GM21528 (cell line): ENCODE data around the gene TTLL11.

Experiments
- ATAC-seq: cut with Tn5 transposase; IDR thresholded peaks from one replicate; pipeline ENCODE4 v1.9.1; 2021; ENCODE audit warnings: mild to moderate bottlenecking, moderate library complexity; ENCODE audit not compliant: unreplicated experiment, low FRiP score

Gene TTLL11

GRCh38 chr9:121949766-121950165 is 143.3 kb downstream of the TTLL11 start:
- no peak for ATAC-seq

GRCh38 chr9:121949364-121949763 is 143.7 kb downstream of the TTLL11 start:
- ATAC-seq, result no peak

GRCh38 chr9:121947775-121948174 is 145.3 kb downstream of the TTLL11 start:
- ATAC-seq, result no peak

GRCh38 chr9:121946465-121946864 is 146.6 kb downstream of the TTLL11 start:
- ATAC-seq, result no peak

GRCh38 chr9:121945849-121946248 is 147.3 kb downstream of the TTLL11 start:
- ATAC-seq, result no peak

- no peak for ATAC-seq
Observed at GRCh38 chr9:121945281-121945680, 147.8 kb downstream of the TTLL11 start.

- ATAC-seq, result no peak
Observed at GRCh38 chr9:121944711-121945191, 148.4 kb downstream of the TTLL11 start.

GRCh38 chr9:121943463-121943862 is 149.6 kb downstream of the TTLL11 start:
- no peak for ATAC-seq

- no peak for ATAC-seq
Observed at GRCh38 chr9:121942866-121943382, 150.2 kb downstream of the TTLL11 start.

GRCh38 chr9:121942313-121942712 is 150.8 kb downstream of the TTLL11 start:
- ATAC-seq, result no peak

GRCh38 chr9:121939643-121940042 is 153.5 kb downstream of the TTLL11 start:
- no peak for ATAC-seq

- no peak for ATAC-seq
Observed at GRCh38 chr9:121938621-121939020, 154.5 kb downstream of the TTLL11 start.

GRCh38 chr9:121937240-121937639 is 155.9 kb downstream of the TTLL11 start:
- ATAC-seq, result no peak

GRCh38 chr9:121935739-121936138 is 157.4 kb downstream of the TTLL11 start:
- ATAC-seq, result no peak

GRCh38 chr9:121930956-121931355 is 162.2 kb downstream of the TTLL11 start:
- ATAC-seq, result no peak

GRCh38 chr9:121929893-121930875 is 162.9 kb downstream of the TTLL11 start:
- ATAC-seq, result no peak

- no peak for ATAC-seq
Observed at GRCh38 chr9:121927636-121928035, 165.5 kb downstream of the TTLL11 start.

- ATAC-seq, result no peak
Observed at GRCh38 chr9:121927081-121927480, 166.0 kb downstream of the TTLL11 start.

GRCh38 chr9:121926351-121926801 is 166.7 kb downstream of the TTLL11 start:
- no peak for ATAC-seq

- ATAC-seq, result no peak
Observed at GRCh38 chr9:121925935-121926334, 167.2 kb downstream of the TTLL11 start.

- no peak for ATAC-seq
Observed at GRCh38 chr9:121924700-121925099, 168.4 kb downstream of the TTLL11 start.

- no peak for ATAC-seq
Observed at GRCh38 chr9:121921444-121921843, 171.7 kb downstream of the TTLL11 start.
